ENCODE data around the gene USH1C.

- TF ChIP-seq CTCF (conservative IDR thresholded peaks at IDR 0.05): no peak
- 0 out of 2 replicates have a peak, but pooled peaks have one; percentile 9 for TF ChIP-seq ZFX (IDR thresholded peaks at IDR 0.05)
Measured at GRCh38 chr11:17535488-17535887, 8.7 kb downstream of the USH1C start.

Data from C4-2B (cell line).